ENCODE measurements around the gene ENTR1. TPM values are rescaled to one million over a fixed set of nuclear protein-coding genes. Genes with fewer than 3 reads are reported as not detected.

ENTR1 gene
- total and polyA plus RNA-seq, 10 of the 15 experiments (the other 5 are each of a cell fraction or from before 2014, with no cell fraction given), result 8.2 to 96.4 (median 41.1) TPM

- TF ChIP-seq, protein P1, sequence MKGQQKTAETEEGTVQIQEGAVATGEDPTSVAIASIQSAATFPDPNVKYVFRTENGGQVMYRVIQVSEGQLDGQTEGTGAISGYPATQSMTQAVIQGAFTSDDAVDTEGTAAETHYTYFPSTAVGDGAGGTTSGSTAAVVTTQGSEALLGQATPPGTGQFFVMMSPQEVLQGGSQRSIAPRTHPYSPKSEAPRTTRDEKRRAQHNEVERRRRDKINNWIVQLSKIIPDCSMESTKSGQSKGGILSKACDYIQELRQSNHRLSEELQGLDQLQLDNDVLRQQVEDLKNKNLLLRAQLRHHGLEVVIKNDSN (IDR thresholded peaks at IDR 0.05; ENCODE audit: borderline replicate concordance, extremely low read length, insufficient read depth, low read depth, low read length), result no peak
- TF ChIP-seq SUPT20H (IDR thresholded peaks at IDR 0.05; ENCODE audit: borderline replicate concordance, control insufficient read depth, low read depth, low read length), result no peak
- TF ChIP-seq PBX3 (IDR thresholded peaks at IDR 0.05; ENCODE audit: insufficient replicate concordance, low read depth, low read length), result no peak
- TF ChIP-seq, protein P2, sequence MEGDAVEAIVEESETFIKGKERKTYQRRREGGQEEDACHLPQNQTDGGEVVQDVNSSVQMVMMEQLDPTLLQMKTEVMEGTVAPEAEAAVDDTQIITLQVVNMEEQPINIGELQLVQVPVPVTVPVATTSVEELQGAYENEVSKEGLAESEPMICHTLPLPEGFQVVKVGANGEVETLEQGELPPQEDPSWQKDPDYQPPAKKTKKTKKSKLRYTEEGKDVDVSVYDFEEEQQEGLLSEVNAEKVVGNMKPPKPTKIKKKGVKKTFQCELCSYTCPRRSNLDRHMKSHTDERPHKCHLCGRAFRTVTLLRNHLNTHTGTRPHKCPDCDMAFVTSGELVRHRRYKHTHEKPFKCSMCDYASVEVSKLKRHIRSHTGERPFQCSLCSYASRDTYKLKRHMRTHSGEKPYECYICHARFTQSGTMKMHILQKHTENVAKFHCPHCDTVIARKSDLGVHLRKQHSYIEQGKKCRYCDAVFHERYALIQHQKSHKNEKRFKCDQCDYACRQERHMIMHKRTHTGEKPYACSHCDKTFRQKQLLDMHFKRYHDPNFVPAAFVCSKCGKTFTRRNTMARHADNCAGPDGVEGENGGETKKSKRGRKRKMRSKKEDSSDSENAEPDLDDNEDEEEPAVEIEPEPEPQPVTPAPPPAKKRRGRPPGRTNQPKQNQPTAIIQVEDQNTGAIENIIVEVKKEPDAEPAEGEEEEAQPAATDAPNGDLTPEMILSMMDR (IDR thresholded peaks at IDR 0.05 in 2 of 3, conservative IDR thresholded peaks at IDR 0.05 in 1 of 3; ENCODE audit: control insufficient read depth in 2 of 3, extremely low read depth in 1 of 3, insufficient read depth in 1 of 3, low read depth in 3 of 3, low read length in 3 of 3), result no peak
- no peak for TF ChIP-seq CEBPB (IDR thresholded peaks at IDR 0.05; ENCODE audit: borderline replicate concordance in 1 of 2, low read depth in 2 of 2, low read length in 2 of 2)
- no peak for TF ChIP-seq SRF (IDR thresholded peaks at IDR 0.05; ENCODE audit: low read depth in 2 of 2, low read length in 2 of 2)
- TF ChIP-seq IRF4 (IDR thresholded peaks at IDR 0.05; ENCODE audit: low read depth, low read length), result no peak
- no peak for TF ChIP-seq ZNF687 (IDR thresholded peaks at IDR 0.05)
- TF ChIP-seq FOS (IDR thresholded peaks at IDR 0.05; ENCODE audit: borderline replicate concordance, extremely low read depth, insufficient read length), result no peak
Measured at GRCh38 chr9:136380381-136380780, 30.0 kb downstream of the ENTR1 start (continued).

Data from GM12878 (cell line).